ENCODE data around the gene HES1.
A peak's percentile ranks its signal among the peaks of the same experiment; 100 is the strongest.
"Not testable (repeated sequence)": the region's sequence is repeated elsewhere in the genome, so short reads cannot be mapped to it uniquely, and the experiment has no call there.

Gene HES1

DNA sequence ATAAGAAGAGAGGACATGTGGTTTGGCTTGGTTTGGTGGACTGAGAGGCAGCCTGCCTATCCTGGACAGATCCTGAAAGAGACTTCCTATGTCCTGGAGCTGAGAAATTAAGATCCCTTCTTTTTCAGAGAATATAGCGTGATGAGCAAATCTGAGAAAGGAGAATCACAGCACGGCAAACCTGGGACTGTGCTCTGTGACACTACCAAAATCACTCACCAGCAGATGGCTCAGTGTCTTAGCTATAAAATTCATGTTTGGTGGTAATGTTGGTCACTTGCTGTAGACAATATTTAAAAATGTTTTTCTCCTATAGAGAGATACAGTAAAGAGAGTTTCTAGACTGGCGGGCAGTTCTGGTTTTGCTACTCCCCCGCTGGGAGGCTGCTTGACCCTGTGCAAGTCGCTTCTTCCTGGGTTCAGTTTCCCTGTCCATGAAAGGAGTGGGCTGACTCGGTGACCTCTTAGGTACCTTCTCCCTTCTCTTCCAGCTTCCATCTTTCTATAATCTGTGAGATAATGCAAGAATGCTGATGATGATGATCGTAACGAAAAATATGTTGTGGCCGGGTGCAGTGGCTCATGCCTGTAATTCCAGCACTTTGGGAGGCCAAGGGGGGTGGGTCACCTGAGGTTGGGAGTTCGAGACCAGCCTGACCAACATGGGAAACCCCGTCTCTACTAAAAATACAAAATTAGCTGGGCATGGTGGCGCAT, 7.6 kb upstream of the HES1 start:
- DNase-seq (ENCODE audit: low read depth): no peak

DNA sequence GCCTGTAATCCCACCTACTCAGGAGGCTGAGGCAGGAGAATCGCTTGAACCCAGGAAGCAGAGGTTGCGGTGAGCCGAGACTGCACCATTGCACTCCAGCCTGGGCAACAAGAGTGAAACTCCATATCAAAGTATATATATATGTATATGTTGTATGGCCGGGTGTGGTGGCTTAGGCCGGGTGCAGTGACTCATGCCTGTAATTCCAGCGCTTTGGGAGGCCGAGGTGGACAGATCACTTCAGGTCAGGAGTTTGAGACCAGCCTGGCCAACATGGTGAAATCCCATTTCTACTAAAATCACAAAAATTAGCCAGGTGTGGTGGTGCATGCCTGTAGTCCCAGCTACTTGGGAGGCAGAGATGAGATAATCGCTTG, 7.0 kb upstream of the HES1 start:
- not testable (repeated sequence) for DNase-seq (ENCODE audit: low read depth)

DNA sequence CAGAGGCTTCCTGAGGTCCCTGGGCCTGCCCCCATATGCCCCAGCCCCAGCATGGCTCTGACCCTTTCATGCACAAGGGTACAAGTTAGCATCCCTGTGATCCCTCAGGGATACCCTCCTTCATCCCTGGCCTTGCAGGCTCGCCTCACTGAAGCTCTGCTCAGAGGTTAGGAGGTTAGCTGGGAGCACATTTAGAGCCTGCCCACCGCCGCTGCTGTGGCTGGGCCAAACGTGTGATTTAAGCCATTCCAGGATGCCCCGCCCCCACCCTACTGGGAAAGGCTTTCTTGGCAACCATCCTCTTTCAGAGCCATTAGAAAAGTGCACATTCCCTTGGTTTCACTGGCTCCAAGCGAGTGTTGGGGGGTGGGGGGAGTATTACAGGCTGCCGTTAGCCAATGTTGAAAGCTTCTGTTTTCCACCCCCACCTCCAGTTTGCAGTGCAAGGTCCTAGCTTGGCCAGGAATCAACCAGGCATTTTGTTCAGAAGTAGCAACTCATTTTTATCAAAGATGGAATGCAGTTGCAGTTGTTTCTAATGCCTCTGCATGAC, 6.3 kb upstream of the HES1 start:
- no peak for DNase-seq (ENCODE audit: low read depth)

DNA sequence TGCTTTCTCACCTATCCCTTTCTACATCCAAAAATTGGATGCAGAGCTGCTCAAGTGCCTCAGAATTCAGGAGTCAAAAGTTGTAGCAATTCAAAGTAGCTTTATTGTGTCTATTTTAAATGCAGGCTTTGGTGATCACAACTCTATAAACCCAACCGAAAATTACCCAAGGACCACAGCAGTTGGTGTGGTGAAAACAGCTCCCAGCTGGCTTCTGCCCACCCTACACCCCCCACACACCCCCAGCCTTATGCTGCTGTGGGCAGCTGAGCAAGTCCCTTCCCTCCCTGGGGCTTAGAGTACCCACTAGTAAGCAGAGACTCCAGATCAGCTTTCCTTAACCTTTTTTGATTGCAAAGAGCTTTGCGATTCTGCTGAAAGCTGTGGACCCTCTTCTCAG, 5.8 kb upstream of the HES1 start:
- DNase-seq (ENCODE audit: low read depth): no peak

DNA sequence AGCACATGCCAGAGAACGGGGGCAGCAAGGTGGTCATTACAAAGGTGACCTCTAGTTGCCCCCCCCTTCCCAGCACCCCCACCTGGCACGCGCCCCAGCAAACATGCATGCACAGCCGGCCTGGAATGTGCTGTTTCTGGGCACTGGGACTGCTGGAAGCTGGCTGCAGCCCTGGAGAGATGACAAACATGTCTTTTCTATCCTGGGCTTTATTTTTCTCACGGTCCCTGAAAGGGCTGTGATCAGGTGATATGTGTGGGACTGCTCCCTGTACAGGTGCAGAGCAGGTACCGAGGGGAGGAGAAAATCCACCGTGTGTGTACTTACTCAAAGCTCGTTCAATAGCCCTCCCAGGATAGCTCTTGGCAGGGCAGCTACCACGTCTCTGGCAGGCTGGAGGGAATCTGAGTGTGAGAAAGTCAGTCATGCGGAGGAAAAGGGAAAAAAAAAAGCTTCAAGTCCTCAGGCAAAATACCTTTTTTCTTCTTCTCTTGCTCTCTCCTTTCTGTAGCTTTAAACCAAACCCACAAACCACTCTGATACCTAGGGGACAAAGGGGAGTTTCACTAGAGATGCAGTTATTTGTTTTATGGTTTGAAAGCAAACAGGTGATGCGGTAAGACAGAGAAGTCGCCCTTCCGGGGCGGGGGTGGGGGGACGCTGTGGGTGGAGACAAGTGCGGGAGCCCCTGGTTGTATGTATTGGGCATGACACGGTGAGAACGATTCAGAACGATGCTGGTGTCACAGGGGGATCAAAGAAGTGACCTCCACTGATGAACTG, 5.0 kb upstream of the HES1 start:
- DNase-seq (ENCODE audit: low read depth): no peak

DNA sequence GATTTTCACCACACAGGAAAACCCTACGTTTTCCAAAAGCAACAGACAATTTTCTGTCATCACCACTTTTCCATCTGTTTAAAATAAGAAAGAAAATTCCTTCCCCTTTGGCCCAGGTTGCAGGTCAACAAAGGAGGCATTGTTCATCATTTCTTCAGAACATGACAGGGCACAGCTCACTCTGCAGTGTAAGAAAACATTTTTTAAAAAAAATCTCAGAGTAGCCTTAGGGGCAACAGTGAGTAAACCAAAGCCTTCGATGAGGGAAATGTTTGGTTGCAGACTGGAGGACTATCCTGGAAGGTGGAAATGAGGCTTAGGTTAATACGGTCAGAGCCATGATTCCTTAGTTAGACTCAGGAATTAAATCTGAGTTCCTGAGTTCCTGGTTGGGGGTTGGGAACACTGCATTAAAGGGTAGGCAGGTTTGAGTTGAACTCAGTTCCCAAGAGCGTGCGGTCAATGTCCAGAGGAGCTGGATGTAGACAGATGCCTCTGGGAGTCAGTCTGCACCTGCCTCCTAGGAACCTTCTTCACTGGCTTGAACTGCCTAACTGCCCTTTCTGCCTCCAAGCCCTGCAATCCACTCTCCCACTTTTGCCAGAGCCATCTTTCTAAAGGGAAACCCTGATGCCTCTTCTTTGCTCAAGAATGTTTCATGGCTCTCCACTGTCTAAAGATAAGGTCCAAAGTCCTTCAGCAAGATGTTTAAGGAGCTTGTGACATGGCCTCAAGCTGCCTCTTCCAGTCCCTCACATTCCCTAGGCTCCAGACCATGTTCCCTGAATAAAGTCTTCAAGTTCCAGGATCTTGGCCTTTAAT, 3.3 kb upstream of the HES1 start:
- no peak for DNase-seq (ENCODE audit: low read depth)

DNA sequence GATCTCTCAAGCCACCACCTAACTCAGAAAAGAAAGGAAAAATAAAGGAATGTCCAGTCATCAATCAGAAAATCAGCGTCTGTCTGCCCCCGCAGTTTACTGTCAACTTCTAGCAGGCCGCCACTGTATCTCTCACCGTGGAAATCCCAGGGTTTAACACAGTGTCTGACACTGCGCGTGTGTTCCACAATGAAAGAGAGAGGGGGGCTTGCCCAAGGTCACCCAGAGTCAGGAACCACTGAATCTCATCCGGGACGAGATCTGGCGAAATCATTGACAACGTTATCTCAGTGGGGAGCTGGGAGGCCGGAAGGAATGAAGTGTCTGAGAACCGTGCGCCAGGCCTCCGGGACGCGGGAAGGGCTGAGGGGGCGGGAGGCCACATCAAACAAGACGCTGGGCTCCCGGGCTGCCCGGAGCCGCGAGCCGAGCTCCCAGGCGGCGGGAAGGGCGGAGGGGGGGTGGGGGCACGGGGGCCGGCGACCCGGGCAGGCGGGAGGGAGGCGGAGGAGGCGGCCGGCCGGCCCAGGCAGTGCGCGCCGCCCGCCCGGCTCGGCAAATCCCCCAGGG, 2.2 kb upstream of the HES1 start:
- DNase-seq (ENCODE audit: low read depth): no peak

DNA sequence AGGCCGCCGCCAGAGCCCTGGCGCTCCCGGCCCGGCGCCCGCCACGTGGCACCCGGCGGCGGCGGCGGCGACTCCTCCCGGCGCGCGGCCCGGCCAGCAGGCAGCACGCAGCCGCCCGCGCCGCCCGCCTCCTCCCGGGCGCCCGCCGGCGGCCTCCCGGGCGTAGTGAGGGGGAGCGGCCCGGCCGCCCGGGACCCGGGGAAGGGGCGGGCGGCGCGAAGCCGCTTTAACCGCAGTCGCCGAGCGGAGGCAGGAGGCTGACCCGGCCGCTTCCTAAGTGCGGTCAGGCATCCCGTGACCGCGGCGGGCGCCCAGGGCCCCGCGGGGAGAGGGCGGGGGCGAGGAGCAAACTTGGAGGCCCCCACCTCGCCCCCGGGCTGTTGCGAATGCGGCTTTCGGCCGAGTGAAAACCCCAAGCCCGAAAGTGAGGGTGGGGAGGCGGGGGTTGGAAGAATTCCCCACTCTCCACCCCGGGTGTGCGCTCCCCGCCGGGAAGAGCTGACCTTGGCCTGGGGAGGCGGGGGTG, 1.7 kb upstream of the HES1 start:
- DNase-seq (ENCODE audit: low read depth): no peak

DNA sequence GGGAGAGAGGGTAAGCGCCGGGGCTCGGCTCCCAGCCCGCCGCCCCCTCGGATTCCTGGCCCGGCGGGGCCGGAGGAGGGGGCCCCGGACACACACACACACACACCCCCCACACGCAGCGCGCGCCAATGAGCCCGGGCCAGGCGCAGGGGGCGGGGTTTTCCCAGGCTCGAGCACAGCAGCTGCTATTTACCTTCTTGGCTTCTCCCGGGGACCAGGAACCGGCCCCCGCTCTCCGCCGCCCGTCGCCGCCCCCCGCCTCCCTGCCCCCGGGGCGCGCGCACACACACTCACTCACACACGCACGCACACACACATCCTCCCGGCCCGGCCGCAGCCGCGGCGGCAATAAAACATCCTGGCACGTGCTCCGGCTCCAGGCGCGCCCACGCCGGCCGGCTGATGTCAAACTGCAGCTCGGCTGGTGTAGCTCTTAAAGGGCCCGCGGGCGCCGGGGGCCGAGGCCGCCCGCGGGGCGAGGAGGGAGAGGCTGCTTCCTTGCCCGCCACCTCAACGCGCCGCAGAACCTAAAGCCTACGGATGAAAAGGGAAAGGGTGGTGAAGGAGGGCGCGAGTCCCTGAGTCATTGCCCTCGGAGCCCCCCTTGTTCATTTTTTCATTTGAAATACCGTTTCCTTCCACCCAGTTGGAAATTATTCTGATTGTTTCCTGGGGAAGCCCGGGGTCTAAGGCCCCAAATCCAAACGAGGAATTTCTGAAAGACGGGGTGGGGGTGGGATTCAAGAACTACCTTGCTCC, 1.0 kb upstream of the HES1 start:
- DNase-seq (ENCODE audit: low read depth): peak; percentile 40

DNA sequence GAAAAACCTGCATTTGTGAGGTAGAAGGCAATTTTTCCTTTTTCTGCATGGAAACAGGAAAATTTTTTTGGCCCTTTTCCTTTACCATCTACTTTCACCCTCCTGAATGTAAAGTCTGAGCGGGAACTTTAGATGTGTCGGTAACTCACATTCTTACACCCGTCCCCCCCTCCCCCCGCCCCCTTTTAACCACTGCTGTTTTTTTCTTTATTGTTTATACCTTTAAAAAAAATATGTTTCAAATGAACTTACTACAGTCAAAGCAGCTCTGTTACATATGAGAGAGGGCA, 487 bp upstream of the HES1 start:
- DNase-seq (ENCODE audit: low read depth): no peak

DNA sequence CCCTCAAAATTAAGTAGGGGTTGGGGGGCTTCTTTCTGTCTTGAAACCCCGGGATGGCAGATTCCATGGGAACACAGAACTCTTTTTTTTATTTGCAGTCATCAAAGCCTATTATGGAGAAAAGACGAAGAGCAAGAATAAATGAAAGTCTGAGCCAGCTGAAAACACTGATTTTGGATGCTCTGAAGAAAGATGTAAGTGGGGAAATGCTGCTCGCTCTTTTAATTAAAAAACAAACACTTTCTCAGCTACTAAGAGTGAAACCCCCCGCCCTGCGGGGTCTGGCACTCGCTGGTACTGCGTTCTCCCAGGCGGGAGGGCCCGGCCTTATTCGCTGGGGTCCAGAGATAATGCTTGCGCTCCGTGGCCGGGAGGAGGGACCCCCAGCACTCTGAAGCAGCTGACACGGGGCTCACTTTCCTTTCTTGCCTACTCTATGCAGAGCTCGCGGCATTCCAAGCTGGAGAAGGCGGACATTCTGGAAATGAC, 615 bp downstream of the HES1 start:
- DNase-seq (ENCODE audit: low read depth): no peak

DNA sequence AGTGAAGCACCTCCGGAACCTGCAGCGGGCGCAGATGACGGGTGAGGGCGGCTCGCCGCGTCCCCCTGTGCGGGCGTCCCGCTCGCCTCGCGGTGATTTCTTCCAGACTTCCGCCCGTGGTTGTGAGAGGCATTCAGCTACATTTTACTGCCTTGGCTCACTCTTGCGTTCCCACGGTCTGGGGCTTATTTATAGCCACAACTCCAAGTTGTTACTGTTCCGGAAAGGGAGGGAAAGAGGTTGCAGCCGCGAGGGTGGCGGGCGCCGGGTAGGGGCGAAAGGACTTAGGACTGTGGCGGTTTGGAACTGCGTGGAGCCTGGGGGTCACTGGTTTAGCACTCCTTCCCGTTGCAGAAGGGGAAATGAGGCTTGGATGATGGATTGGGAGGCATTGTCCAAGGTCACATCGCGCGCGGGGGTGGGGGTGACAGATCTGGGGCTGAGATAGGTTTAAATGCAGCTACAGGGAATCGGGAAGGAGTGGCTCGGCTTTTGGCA, 1.1 kb downstream of the HES1 start:
- DNase-seq (ENCODE audit: low read depth): no peak

DNA sequence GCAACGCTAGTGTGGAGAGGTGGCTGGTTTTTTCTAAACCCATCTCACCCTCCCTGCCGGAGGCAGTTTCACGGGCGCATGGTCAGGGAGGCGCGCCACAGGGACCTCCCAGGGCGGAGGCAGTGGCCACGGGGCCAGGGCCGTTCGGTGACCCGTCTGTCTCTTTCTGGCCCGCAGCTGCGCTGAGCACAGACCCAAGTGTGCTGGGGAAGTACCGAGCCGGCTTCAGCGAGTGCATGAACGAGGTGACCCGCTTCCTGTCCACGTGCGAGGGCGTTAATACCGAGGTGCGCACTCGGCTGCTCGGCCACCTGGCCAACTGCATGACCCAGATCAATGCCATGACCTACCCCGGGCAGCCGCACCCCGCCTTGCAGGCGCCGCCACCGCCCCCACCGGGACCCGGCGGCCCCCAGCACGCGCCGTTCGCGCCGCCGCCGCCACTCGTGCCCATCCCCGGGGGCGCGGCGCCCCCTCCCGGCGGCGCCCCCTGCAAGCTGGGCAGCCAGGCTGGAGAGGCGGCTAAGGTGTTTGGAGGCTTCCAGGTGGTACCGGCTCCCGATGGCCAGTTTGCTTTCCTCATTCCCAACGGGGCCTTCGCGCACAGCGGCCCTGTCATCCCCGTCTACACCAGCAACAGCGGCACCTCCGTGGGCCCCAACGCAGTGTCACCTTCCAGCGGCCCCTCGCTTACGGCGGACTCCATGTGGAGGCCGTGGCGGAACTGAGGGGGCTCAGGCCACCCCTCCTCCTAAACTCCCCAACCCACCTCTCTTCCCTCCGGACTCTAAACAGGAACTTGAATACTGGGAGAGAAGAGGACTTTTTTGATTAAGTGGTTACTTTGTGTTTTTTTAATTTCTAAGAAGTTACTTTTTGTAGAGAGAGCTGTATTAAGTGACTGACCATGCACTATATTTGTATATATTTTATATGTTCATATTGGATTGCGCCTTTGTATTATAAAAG, 1.8 kb downstream of the HES1 start:
- DNase-seq (ENCODE audit: low read depth): no peak

DNA sequence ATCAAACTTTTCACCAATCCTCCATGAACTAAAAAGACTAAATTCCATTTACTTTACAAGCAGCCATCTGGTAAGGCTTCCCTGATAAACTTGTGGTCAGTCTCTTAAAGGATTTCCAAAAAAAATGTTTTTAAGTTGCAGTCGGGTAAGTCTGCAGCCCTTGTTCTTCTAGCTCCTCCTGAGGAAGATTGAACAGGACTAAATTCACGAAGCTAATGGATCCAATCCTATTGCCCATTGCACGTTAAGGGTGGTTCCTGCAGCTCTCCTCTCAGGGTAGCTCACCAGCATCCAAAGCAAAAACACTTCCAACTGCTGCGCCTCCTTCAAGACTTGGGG, 2.8 kb downstream of the HES1 start:
- DNase-seq (ENCODE audit: low read depth): no peak

DNA sequence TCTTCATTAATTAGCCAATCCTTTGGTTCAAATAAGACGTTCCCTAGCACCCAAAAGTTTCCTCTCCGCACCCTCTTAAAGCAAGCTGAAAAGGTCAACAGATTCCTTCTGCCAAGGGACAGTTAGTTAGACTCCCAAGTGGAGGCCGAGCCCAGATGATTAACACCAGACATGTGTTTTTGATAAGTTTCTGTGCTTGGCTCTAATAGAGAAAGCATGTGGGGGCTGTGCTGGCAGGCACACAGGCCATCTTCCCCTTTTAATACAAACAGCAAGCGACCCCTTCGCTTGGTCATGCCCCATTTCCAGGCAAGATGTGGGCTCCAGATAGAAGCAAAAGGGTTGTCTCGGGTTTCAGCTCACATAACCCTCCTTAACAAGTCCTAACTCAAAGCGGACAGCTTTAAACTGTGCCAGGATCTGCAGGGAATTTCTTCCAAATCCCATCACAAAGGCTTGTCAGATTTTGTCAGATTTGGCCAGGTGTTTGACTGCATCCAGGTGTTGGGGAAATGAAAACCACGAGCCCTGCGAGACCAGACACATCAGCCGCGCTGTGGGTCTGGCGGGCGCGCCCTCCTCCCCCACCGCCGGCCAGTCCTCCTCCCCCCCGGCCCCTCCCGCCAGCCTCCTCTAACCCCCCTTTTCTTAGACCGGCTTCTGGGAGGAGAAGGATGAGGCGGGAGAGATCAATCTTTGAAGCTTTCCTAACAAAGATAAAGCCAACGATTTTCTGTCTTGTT, 3.3 kb downstream of the HES1 start:
- no peak for DNase-seq (ENCODE audit: low read depth)

DNA sequence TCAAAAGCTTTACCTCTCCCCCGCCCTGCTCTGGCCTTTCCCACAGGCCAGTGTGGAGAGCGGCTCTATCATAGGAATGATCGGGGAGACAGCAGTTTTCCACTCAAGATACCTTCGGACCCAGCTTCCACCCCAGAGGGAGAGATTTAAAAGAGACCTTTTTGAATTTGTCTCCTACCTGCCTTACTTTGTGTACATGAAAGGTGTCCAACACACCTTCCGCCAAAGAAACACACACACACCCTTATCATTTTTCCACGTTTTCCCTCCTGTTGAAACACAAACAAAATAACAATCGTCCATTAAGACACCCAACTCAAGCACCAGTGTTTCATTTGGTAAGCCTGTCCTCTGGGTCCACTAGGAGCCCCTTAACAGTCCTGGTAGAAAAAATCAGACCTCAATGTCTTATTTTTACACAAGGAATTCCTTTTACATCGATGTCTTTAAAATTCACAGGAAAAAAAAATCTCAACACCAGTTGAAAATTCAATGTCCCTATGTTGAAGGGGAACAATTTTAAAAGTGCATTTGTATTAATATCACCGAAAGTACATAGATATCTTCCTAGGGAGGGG, 4.0 kb downstream of the HES1 start:
- DNase-seq (ENCODE audit: low read depth): no peak

DNA sequence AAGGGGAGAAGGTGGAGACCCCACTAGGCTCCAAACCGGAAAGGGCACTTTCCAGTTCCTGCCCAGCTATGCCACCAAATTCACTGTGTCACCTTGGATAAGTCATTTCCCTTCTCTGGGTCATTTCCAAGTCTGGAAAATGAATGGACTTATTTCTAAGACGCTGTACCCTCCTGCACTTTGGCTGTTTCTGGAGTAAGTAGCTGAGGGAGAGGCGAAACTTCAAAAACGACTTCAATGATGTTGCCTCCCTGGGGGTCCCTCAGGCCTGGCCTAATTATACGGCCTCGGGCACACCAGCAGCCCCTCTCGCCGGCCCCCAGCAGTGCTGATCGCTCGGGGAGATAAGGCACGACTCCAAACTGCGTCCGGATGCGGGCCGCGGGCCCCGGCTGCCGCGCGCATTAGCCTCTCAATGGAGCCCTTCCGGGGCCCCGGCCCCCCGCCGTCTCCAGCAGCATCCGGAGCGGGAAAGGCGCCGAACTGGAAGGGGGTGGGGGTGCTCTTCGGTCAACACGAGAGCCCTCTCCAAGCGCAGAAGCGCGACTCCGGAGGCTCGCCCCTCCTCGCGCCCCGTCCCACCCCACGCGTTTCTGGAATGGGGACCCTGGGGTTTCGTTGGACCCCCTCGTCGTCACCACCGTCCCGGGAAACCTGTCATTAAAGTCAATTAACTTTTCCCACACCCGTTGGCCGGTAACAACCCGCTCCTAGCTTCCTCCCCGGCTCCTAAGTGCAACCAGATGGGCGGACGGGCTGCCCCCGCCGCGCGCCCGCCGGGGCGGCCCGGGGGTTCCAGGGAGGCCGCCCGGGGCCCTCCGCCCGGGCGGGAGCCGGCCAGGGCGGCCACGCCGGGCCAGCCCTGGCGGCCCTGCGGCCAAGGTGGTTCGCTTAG, 4.8 kb downstream of the HES1 start:
- DNase-seq (ENCODE audit: low read depth): no peak

Data from stimulated activated CD8-positive, alpha-beta memory T cell treated with anti-CD3 and anti-CD28 coated beads, Interleukin-15, amount 100 ng/mL, for 1 hour (primary cell).